ENCODE data around the gene LHFPL2.

- TF ChIP-seq YY1 (IDR thresholded peaks at IDR 0.05; ENCODE audit: insufficient read depth, insufficient read length): no peak
- no peak for TF ChIP-seq ZNF274 (IDR thresholded peaks at IDR 0.05; ENCODE audit: low read depth, low read length)
These were observed 50.6 kb downstream of the LHFPL2 start for GRCh38 chr5:78597974-78598371.
